NCI-H345 (cell line): ENCODE results near the gene ZNF888.
"Not testable (repeated sequence)": the region's sequence is repeated elsewhere in the genome, so short reads cannot be mapped to it uniquely, and the experiment has no call there.

ENCODE experiments used
- DNase-seq: peaks from one replicate; lab custom pipeline; 2025; lab: John Stamatoyannopoulos, UW

Gene ZNF888

DNA sequence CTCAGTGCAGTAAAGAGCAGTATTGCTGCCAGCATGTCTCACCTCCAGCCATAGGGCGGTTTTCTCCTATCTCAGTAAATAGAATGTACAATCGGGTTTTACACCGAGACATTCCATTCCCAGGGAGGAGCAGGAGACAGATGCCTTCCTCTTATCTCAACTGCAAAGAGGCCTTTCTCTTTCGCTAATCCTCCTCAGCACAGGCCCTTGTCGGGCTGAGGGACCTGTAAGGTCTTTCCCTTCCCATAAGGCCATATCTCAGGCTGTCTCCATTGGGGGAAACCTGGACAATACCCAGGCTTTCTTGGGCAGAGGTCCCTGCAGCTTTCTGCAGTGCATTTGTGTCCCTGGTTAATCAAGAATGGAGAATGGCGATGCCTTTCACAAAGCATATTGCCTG is 50.2 kb downstream of the ZNF888 start:
- not testable (repeated sequence) for DNase-seq

DNA sequence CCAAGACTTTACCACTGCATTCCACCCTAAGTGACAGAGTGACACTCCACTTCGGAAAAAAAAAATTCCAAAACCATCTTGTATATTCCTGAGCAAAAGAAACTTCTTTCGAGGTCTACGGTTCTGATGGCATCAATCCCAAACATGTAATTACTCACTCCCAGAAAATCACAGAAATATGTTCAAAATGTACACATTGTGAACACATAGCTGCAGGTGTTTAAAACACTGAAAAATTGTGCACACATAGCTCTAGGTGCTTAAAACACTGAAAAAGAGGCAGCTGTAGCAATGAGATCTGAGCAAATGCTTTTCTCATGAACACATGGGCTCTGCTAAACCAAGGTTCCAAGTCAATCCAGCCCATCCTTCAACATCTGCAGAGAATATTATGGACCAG is 51.8 kb downstream of the ZNF888 start:
- DNase-seq, result no peak

DNA sequence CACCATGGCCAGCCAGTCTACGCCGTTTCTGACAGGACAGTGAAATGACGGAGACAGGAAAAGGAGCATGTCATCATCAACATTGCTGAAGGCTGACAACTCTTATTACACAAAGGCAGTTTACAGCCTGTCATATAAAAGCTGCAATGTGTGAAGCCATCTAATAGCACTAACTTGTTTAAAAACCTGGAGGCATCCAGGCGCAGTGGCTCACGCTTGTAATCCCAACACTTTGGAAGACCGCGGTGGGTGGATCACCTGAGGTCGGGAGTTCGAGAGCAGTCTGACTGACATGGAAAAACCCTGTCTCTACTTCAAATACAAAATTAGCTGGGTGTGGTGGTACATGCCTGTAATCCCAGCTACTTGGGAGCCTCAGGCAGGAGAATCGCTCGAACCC is 55.2 kb downstream of the ZNF888 start:
- DNase-seq, result not testable (repeated sequence)

- peak; percentile 74 for DNase-seq
Measured at GRCh38 chr19:52857378-52858191, 65.6 kb downstream of the ZNF888 start, which contains the start of gene ZNF468. Gene ZNF468 (minus strand): TSS chr19:52857619. CDS start chr19:52854272, 3,347 bp downstream.

- not testable (repeated sequence) for DNase-seq
Measured at GRCh38 chr19:52856540-52857377, 66.5 kb downstream of the ZNF888 start.
